CD4-positive, alpha-beta T cell treated with Interleukin-21 for 1 hour (primary cell): Measurements from ENCODE around the gene MEIS3.
A peak's percentile ranks its signal among the peaks of the same experiment; 100 is the strongest.

Source experiments
- DNase-seq: peaks from one replicate; pipeline ENCODE4 v3.0.0-alpha.2; 2020

The MEIS3 gene

GRCh38 chr19:47435196-47435595, 15.9 kb upstream of the MEIS3 start:
- DNase-seq: peak; percentile 35

DNA sequence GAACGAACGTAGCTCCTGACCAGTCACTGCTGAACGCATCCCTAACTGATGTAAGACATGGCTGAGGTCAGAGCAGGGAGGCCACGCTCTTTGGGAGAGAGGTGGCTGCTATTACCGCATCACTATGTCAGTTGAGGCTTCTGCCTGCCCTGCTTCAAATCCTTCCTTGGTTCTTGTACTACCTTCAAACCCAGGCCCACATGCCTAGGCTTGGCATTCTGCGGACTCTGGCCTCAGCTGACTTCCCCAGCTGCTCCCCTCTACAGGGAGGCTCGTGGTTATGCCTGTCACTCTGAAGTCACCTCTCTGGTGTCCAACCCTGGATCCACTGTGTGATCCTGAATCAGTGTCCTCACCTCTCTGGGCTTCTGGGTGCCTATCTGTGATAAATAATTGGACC, 14.8 kb upstream of the MEIS3 start:
- no peak for DNase-seq

DNA sequence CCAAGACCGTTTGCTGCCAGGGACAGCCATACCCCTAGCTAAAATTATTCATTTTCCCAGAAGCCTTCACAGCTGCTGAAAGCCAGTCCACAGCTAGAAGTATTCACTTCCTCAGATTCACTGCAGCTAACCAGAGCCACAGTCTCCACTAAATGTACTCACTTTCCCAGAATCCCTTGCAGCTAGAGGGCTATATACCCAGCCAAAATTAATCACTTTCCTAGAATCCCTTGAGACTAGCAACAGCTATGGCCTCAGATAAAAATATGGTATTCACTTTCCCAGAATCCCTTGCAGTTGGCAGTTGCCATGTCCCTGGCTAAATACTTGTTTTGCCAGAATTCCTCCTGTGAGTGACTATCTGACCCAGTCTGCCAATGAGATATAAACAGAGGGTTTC, 13.8 kb upstream of the MEIS3 start:
- DNase-seq: no peak

- no peak for DNase-seq
Observed at GRCh38 chr19:47432499-47432898, 13.2 kb upstream of the MEIS3 start.

GRCh38 chr19:47432091-47432490, 12.8 kb upstream of the MEIS3 start:
- DNase-seq: no peak

DNA sequence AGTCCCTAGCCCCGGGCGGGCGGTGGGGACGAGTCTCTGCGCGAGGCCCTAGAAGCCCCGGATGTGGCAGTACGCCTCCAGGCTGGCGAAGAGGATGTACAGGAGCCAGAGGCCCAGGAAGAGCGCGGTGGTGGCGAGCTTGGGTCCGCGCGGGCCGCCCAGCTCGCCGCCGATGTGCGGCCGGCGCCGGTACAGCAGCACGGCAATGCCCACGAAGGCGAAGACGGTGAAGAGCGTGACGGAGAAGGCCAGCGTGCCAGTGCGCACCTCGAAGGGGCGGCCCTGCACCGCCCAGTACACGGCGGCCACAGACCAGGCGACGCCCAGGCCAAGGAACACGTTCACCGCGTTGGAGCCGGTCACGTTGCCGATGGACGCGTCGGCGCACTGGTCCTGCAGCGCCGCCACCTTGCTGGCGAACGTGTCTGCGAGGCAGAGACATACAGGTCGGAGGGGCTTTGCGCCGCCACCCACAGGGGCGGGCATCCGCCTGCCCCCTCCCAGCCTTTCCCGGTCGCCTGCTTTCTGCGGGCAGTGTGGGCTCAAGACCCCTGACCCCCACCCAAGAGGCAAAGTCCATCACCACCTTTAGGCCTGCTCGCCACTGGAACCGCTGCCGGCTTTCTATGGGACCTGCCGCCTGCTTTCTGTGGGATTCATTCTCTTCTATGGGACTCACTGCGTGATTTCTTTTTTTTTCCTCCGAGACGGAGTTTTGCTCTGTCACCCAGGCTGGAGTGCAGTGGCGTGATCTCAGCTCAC, 10.9 kb upstream of the MEIS3 start:
- peak; percentile 27 for DNase-seq

- DNase-seq: no peak
Observed at GRCh38 chr19:47429140-47429793, 9.9 kb upstream of the MEIS3 start.

DNA sequence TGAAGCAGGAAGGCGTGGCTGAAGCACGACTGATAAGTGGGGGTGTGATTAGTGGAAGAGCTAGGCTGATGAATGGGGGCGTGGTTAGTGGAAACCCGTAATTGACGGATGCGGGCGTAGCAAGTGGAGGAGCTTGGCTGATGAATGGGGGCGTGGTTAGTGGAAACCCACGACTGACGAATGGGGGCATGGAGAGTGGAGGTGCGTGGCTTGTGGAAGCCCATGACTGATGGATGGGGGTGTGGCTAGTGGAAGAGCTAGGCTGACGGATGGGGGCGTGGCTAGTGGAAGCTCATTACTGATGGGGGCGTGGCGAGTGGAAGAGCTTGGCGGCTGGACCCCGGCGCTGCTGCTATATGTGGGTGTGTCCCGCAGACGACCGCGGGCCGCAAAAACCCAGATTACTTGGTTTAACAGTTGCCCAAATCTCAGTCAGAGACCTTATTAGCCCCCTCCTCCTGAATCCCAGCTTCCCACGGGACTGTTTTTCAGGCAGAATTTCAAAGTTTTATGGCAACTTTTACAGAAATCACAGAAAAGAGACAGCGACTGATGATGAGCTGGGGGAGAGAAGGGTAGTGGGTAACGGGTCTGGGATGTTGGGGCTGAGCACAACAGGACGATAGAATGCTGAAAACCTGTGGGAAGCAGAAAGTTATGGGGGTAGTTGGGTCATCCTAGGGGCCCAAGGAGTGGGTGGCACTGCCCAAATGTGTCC, 9.0 kb upstream of the MEIS3 start:
- peak; percentile 91 for DNase-seq

DNA sequence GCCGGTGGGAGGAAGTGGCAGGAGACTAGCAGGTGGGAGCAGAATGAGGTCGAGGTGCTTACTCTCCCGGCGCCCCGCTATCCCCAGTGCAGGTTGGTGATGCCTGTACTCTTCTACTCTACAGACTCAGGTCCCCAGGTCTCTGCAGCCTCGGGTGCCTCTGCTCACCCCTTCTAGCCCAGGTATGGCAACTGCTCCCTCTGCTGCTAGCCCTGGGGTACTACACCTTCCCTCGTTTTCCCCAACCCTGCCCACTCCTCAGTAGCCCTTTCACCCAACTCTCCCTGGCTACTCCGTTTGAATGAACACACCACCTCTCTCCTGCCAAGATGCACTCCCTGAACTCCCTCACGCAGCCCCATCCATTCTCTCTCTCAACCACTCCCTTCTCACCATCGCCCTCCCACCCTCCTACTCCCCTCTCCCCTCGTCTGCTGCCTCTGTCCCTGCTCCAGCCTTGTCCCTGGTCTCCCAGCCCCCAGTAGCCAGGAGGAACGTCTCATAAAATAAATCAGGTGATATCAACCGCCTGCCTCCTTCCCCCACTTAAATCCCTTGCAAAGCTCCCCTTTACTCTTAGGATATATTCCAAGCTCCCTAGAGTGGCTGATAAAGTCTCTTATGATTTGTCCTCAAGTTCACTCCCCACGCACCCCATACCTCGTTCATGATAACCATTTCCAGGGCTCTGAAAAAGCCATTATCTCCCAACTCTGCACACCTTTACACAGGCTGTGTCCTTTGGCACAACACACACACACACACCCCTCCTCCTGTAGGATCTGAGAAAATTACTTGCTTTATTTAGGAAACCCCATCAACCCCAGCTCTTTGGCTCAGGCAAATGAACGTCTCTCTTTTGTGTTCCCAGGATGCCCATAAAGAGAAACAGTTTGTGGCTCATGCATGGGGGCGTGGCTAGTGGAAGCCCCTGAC, 8.2 kb upstream of the MEIS3 start:
- peak; percentile 71 for DNase-seq

- no peak for DNase-seq
Observed at GRCh38 chr19:47423203-47423882, 4.0 kb upstream of the MEIS3 start.

DNA sequence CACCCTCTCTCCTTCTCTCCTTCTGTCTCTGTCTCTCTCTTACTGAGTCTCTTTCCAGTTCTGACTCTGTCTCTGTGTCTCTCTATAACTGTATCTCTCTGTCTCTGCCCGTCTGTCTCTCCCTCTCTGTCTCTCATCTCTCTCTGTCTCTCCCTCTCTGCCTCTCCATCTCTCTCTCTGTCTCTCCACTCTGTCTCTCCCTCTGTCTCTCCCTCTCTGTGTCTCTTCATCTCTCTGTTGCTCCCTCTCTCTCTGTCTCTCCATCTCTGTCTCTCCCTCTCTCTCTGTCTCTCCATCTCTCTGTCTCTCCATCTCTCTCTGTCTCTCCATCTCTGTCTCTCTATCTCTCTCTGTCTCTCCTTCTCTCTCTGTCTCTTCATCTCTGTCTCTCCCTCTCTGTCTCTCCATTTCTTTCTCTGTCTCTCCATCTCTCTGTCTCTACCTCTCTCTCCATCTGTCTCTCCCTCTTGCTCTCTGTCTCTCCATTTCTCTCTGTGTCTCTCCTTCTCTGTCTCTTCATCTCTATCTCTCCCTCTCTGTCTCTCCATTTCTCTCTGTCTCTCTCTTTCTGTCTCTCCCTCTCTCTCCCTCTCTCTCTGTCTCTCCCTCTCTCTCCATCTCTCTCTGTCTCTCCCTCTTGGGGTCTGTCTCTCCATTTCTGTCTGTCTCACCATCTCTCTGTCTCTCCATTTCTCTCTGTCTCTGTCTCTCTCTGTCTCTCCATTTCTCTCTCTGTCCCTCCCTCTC, 3.3 kb upstream of the MEIS3 start:
- no peak for DNase-seq

DNA sequence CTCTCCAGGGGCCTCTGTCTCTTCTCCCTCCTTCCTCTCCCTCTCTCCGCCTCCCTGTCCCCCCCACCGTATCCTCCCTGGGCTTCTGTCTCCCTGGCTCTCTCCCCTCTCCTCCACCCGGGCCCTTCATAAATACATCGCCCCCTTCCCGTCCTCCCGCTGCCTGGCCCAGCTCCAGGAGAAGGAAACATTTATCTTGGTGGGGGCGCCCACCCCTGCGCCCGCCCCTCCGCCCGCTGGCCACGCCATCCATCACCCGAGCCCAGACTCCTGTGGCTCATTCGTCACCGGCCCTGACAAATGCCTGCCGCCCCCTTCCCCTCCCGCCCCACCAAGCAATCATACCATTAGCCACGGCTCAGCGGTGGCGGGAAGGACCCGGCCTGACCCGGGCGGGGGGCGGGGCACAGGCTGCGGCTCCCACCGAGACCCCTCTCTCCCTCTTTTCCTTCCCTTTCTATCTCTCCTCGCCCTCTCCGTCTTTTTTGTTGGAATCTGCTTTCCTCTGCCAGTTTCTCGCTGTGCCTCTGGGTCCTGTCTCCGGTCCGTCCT, 2.6 kb upstream of the MEIS3 start:
- DNase-seq: no peak

DNA sequence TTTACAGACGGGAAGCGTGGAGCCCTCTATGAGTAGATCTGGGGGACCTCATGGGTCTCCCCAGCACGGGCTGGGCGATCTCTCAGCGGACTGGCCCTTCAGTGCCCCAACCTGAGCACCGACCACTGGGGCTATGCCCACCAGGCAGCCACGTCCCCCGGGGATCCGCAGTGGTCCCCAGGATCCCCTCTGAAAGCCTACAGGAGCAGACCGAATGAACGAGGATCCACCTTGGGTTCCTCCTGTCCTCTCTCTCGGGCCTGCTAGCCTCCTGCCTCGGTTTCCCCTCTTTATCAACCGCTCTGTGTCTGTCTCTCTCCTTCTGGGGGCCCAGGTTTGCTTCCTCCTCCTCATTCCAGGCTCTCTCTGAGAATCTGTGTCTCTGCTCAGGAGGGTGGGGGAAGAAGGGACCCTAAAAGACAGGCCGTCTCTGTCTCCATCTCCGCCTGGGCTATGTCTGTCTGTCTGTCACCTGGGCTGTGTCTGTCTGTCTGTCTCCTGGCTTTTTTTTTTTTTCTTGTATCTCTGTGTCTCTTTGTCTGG, 2.0 kb upstream of the MEIS3 start:
- DNase-seq: no peak

DNA sequence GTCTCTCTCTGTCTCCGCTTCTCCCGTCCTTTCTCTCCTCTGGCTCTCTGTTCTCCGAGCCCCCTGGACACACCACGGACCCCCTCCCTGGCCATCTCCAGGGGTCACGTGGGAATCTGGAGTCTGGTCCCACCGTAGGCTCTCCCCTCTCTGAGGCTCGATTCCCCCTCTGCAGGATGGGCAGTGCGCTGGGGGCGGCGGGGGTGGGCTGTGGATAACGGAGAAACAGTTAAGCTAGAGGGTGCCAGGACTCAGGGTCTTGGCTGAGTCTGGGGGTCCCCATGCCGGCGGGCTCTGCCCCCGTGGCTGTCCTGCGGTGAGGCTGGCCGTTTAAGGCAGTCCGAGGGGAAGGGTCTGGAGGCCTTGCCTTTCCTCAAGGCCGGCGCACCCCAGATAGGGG, 462 bp upstream of the MEIS3 start:
- DNase-seq: no peak

DNA sequence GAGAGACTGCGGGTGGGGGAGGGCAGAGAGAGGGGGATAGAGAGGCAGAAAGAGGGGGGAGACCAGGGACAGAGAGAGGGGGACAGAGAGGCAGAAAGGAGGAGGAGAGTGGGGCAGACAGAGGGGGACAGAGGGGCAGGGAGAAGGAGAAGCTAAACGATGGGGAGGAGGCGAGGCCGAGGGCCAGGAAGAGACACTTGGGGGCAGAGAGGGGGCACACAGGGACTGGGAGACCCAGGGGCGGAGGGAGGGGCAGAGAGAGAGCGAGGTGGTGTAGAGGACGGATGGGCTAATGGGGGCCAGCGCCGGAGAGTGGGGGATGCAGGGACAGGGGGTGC, 666 bp downstream of the MEIS3 start:
- DNase-seq: no peak

GRCh38 chr19:47417746-47418691, 1.3 kb downstream of the MEIS3 start:
- no peak for DNase-seq

GRCh38 chr19:47417107-47417745, 2.1 kb downstream of the MEIS3 start:
- no peak for DNase-seq

GRCh38 chr19:47416643-47416985, 2.7 kb downstream of the MEIS3 start:
- no peak for DNase-seq

DNA sequence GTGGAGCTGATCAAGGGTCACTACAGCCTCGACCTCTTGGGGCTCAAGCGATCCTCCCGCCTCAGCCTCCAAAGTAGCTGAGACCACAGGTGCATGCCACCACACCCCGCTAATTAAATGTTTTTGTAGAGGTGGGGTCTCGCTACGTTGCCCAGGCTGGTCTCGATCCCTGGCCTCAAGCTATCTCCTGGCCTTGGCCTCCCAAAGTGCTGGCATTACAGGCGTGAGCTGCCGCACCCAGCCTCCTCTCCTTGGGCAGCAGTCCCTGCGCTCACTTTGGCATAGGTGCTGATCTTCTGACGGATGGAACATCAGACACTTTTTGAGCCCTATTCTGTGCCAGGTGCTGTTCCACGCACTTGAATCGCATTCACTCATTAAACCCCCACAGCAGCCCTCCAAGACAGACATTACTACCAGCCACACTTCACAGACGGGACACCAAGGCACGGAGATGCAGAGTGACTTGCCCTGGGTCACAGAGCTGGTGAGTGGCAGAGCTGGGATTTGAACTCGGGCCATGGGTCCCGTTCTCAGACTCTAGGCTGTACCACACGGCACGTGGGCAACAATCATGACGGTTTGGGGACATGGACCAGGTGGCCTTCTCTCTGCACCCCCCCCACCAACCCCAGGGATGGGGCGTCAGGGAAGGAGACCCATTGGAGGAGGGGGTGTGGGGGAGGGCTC, 3.2 kb downstream of the MEIS3 start:
- no peak for DNase-seq
